Osteoblast (primary cell): Measurements from ENCODE around the gene RCAN3. TPM values are rescaled to one million over a fixed set of nuclear protein-coding genes. Genes with fewer than 3 reads are reported as not detected.
"Not testable (repeated sequence)": the region's sequence is repeated elsewhere in the genome, so short reads cannot be mapped to it uniquely, and the experiment has no call there.

Experiments used
- DNase-seq: peaks from one replicate; pipeline ENCODE4 v3.0.0; 2011; ENCODE audit warnings: low spot score, mixed read lengths; ENCODE audit not compliant: insufficient read length; ENCODE audit errors: missing footprints
- H2AFZ ChIP-seq: 2 replicates; pipeline ENCODE4 v1.6.0; 2011; ENCODE audit warnings: mild to moderate bottlenecking, low read length
- H3K27ac ChIP-seq: 2 replicates; pipeline ENCODE4 v1.5.1; 2011; ENCODE audit warnings: mild to moderate bottlenecking, low read depth, low read length, moderate library complexity
- H3K27me3 ChIP-seq: 2 replicates; pipeline ENCODE4 v1.6.0; 2012; ENCODE audit warnings: mild to moderate bottlenecking, control low read depth, inconsistent platforms, low read length, moderate library complexity; ENCODE audit not compliant: insufficient read depth
- H3K36me3 ChIP-seq: 2 replicates; pipeline ENCODE4 v1.5.1; 2011; ENCODE audit warnings: mild to moderate bottlenecking, low read length, control low read depth, moderate library complexity; ENCODE audit not compliant: insufficient read depth
- H3K4me1 ChIP-seq: 2 replicates; pipeline ENCODE4 v1.5.1; 2011; ENCODE audit warnings: mild to moderate bottlenecking, low read length, control low read depth, moderate library complexity; ENCODE audit not compliant: insufficient read depth
- H3K4me2 ChIP-seq: 2 replicates; pipeline ENCODE4 v1.6.0; 2011; ENCODE audit warnings: mild to moderate bottlenecking, low read length; ENCODE audit not compliant: insufficient read depth
- H3K4me3 ChIP-seq: fragments of 200-600 bp; sonication (generic); 3 replicates; pipeline ENCODE4 v1.5.1; 2012; ENCODE audit warnings: mild to moderate bottlenecking, low read length, inconsistent platforms; ENCODE audit not compliant: insufficient read depth
- H3K79me2 ChIP-seq: 2 replicates; pipeline ENCODE4 v1.6.0; 2012; ENCODE audit warnings: mild to moderate bottlenecking, low read length, control low read depth, inconsistent platforms; ENCODE audit not compliant: insufficient read depth
- H3K9me3 ChIP-seq: 2 replicates; pipeline ENCODE4 v1.5.1; 2011; ENCODE audit warnings: low read depth, low read length, control low read depth
- H4K20me1 ChIP-seq: 2 replicates; pipeline ENCODE4 v1.6.0; 2012; ENCODE audit warnings: mild to moderate bottlenecking, low read length, control low read depth; ENCODE audit not compliant: insufficient read depth
- CTCF ChIP-seq: IDR thresholded peaks from 2 replicates; pipeline ENCODE4 v1.5.1; 2011; ENCODE audit warnings: mild to moderate bottlenecking, low read depth, low read length, moderate library complexity; ENCODE audit errors: extremely low read depth
- total RNA-seq: library from RNA; depleted of rRNA; stranded (reverse); fragments of >200 nt; gene quantifications from 2 replicates; pipeline ENCODE4 v1.2.3, GENCODE V29; 2012

Gene RCAN3
- total RNA-seq, 1 donor: 1.8 TPM

GRCh38 chr1:24457866-24458265 lies 44.8 kb upstream of the RCAN3 start:
- Histone ChIP-seq H3K4me2 (no peak overlapping the region), H3K27me3 (no peaks in the 10 kb centered on the region), H3K27ac (no peak overlapping the region), H3K4me3 (no peak overlapping the region), H3K36me3 (peaks cover 17% of the 10 kb centered on the region), H3K4me1 (peaks cover 3% of the 10 kb centered on the region), H4K20me1 (no peaks in the 10 kb centered on the region), H3K79me2 (no peaks in the 10 kb centered on the region), H3K9me3 (no peaks in the 10 kb centered on the region), H2AFZ (no peak overlapping the region)
- no peak for DNase-seq
- no peak for TF ChIP-seq CTCF

DNA sequence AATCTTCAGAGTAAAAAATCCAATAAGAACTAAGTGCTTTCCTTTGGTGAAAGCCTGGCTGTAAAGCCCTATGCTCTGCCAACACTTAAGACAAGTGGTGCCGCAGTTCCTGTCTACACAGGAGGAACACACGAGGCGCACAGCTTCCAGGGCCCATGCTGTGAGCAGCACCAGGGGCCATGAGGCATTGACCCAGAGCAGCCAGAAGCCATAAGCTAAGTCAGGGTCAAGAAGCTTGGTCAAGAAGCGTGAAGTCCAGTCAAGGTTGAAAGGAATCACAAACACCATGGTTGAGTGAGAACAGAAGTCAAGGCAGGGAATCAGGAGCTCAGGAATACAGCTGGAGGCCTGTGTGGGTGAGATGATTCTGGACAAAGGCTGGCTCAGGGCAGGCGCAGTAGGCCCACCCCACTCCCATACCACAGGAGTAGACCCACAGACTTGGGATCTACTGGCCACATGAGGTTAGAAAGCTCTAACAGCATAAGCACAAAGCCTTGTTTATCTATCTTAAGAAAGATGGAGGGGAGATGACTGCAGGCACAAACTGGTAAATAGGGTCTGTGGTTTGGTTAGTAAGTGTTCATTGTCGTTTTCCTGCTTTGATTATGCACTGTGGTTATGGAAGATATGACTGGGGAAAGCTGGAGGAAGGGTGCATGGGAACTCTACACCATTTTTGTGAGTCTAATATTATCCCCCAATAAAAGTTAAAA lies 42.9 kb upstream of the RCAN3 start:
- no peak overlapping the region for H2AFZ ChIP-seq
- no peak overlapping the region for H3K4me2 ChIP-seq
- no peaks in the 10 kb centered on the region for H3K79me2 ChIP-seq
- TF ChIP-seq CTCF: no peak
- H3K27ac ChIP-seq: no peak overlapping the region
- H3K36me3 ChIP-seq: peaks cover 11% of the 10 kb centered on the region
- no peaks in the 10 kb centered on the region for H3K27me3 ChIP-seq
- peaks cover 3% of the 10 kb centered on the region for H3K4me1 ChIP-seq
- DNase-seq: peak; percentile 61
- no peaks in the 10 kb centered on the region for H3K9me3 ChIP-seq
- H3K4me3 ChIP-seq: no peak overlapping the region
- H4K20me1 ChIP-seq: no peaks in the 10 kb centered on the region

DNA sequence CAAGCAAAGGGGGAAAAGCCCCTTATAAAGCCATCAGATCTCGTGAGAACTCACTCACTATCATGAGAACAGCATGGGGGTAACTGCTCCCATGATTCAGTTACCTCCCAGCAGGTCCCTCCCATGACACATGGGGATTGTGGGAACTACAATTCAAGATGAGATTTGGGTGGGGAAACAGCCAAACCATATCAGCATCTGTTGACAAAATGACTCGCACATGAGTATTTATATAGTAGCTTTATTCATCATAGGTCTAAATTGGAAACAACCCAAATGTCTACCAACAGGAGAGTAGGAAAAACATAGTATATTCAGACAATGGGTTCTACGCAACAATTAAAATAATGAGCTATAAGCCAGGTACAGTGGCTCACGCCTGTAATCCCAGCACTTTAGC lies 40.5 kb upstream of the RCAN3 start:
- H3K79me2 ChIP-seq, H4K20me1 ChIP-seq, H3K4me2 ChIP-seq, H3K4me3 ChIP-seq, H3K9me3 ChIP-seq, H3K27me3 ChIP-seq, H2AFZ ChIP-seq, H3K36me3 ChIP-seq, H3K27ac ChIP-seq, DNase-seq, H3K4me1 ChIP-seq: not testable (repeated sequence)

GRCh38 chr1:24463776-24464735 lies 38.6 kb upstream of the RCAN3 start:
- H3K4me2 ChIP-seq: no peak overlapping the region
- TF ChIP-seq CTCF: no peak
- no peak for DNase-seq

More at GRCh38 chr1:24463776-24464735, 38.6 kb upstream of the RCAN3 start:
- Histone ChIP-seq H3K4me3 (no peak overlapping the region), H3K9me3 (no peaks in the 10 kb centered on the region), H4K20me1 (no peaks in the 10 kb centered on the region), H3K36me3 (peaks cover 15% of the 10 kb centered on the region), H3K4me1 (peaks cover 3% of the 10 kb centered on the region), H3K27me3 (no peaks in the 10 kb centered on the region), H2AFZ (no peak overlapping the region), H3K27ac (no peak overlapping the region), H3K79me2 (no peaks in the 10 kb centered on the region)
